Muscle of arm (tissue), 12 donors: ENCODE data around the gene NT5DC1. TPM values are rescaled to one million over a fixed set of nuclear protein-coding genes. Genes with fewer than 3 reads are reported as not detected.

ENCODE experiments used
- polyA plus RNA-seq, 12 donors: library from polyadenylated mRNA; unstranded; fragments of 120-200 nt; gene quantifications; one replicate each; pipeline ENCODE4 v1.2.1, GENCODE V29; 2013; ENCODE audit not compliant: insufficient read length in 12 of 12

NT5DC1 gene
- polyA plus RNA-seq, 12 donors, result 16.8 to 26.0 (median 22.2) TPM; not detected in 1

Other genes starting within 250 kb of the NT5DC1 start
- gene FRK, start 40.0 kb upstream of the NT5DC1 start, polyA plus RNA-seq, result 1 to 10 TPM in 2 of 12 donors, under 1 TPM in 9, not detected in 1; 0.42 to 2.2 (median 0.68) TPM
- gene COL10A1, start 25.3 kb downstream of the NT5DC1 start, polyA plus RNA-seq, result under 1 TPM in 10 of 12 donors, not detected in 2; 0.19 to 0.90 (median 0.41) TPM
- gene TSPYL4, start 153.2 kb downstream of the NT5DC1 start, polyA plus RNA-seq, result 10 to 100 TPM in 11 of 12 donors, not detected in 1; 15.5 to 26.5 (median 18.7) TPM
- gene TSPYL1, start 179.1 kb downstream of the NT5DC1 start, polyA plus RNA-seq, result 100 to 1,000 TPM in 1 of 12 donors, 10 to 100 TPM in 11; 41.1 to 385 (median 54.4) TPM